ENCODE measurements around the gene FAM8A1.
"Not testable (repeated sequence)": the region's sequence is repeated elsewhere in the genome, so short reads cannot be mapped to it uniquely, and the experiment has no call there.

FAM8A1 gene

DNA sequence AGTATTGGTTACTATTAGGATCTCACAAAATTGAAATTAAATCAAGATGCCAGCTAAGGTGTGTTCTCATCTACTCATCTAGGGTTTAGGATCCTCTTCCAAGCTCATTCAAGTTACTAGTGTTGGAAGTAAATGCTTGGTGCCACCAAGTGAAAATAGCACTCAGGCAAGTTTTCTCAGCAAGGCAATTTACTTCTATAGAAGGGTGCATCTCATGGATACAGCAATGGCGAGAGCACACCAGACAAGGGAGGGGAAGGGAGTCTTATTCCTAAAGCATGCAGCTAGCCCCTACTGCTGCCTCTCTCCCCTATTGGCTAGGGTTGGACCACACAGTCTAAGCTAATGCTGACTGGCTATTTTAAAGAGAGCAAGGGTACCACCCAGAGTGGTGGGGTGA, 23.0 kb upstream of the FAM8A1 start:
- H3K27ac ChIP-seq, result no peak overlapping the region
- TF ChIP-seq, protein P1, sequence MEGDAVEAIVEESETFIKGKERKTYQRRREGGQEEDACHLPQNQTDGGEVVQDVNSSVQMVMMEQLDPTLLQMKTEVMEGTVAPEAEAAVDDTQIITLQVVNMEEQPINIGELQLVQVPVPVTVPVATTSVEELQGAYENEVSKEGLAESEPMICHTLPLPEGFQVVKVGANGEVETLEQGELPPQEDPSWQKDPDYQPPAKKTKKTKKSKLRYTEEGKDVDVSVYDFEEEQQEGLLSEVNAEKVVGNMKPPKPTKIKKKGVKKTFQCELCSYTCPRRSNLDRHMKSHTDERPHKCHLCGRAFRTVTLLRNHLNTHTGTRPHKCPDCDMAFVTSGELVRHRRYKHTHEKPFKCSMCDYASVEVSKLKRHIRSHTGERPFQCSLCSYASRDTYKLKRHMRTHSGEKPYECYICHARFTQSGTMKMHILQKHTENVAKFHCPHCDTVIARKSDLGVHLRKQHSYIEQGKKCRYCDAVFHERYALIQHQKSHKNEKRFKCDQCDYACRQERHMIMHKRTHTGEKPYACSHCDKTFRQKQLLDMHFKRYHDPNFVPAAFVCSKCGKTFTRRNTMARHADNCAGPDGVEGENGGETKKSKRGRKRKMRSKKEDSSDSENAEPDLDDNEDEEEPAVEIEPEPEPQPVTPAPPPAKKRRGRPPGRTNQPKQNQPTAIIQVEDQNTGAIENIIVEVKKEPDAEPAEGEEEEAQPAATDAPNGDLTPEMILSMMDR (conservative IDR thresholded peaks at IDR 0.05), result no peak

DNA sequence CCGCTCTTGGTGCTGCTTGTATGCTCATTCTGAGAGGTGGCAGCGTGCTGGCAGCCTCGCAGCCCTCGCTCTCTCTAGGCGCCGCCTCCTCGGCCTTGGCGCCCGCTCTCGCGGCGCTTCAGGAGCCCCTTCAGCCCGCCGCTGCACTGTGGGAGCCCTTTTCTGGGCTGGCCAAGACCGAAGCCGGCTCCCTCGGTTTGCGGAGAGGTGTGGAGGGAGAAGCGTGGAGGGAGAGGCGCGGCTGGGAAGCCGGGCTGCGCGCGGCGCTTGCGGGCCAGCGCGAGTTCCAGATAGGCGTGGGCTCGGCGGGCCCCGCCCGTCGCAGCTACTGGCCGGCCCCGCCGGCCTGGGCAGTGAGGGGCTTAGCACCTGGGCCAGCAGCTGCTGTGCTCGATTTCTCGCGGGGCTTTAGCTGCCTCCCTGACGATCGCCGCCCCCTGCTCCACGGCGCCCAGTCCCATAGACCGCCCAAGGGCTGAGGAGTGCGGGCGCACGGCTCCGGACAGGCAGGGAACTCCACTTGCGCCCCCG, 19.5 kb upstream of the FAM8A1 start:
- TF ChIP-seq, protein P1 (conservative IDR thresholded peaks at IDR 0.05), result no peak
- no peak overlapping the region for H3K27ac ChIP-seq

GRCh38 chr6:17581282-17581681, 18.8 kb upstream of the FAM8A1 start:
- not testable (repeated sequence) for H3K27ac ChIP-seq

DNA sequence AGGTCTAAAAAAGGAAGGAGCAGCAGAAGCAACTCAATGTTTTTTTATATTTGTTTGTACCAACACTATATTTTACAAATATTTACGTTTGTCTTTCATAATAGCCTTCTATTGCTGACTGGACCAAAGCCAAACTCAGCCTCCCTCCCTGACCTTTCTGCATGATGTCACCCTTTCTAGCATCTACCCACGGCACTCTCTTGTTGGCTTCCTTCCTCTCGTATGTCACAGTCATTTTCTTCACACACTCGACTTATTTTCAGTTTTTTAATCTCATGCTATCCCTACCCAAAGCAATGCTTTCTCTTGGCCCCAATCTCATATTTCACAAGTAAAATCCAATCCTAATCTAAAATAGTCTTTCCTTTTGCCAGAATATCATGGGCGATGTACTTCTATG, 16.3 kb upstream of the FAM8A1 start:
- H3K27ac ChIP-seq, result peak overlapping the region; percentile 30; the same call in 1 of the 2 replicates
- TF ChIP-seq, protein P1 (conservative IDR thresholded peaks at IDR 0.05), result no peak

DNA sequence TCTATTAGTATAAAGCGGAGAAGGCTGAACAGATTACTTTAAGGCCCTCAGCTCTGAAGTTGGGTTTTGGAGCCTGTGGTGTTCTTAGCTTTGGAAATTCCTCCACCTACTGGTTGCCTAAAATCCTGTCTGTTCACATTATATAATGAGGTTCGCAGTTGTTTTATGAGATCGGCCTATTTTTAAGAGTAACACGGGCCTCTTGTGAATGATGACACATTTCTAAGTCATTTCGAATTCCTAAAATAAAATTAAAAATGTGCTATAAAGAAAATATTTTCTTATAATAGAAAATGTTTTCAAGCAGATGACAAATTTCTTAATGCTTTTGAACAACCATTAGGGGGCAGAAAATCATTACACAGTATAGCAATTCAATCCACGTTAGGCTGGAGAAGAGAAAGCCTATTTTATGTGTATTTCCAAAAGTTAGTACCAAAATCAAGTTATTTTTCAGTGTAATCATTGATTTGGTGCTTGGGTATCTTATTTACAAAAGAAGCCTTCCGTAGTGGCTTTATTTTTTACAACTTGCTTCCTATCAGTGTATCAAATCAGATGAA, 15.8 kb upstream of the FAM8A1 start:
- H3K27ac ChIP-seq, result peak overlapping the region; percentile 30; the same call in 1 of the 2 replicates
- TF ChIP-seq, protein P1 (conservative IDR thresholded peaks at IDR 0.05), result peak; percentile 64

GRCh38 chr6:17585766-17586490, 14.2 kb upstream of the FAM8A1 start:
- no peak overlapping the region for H3K27ac ChIP-seq
- TF ChIP-seq, protein P1 (conservative IDR thresholded peaks at IDR 0.05), result 0 out of 2 replicates have a peak, but pooled peaks have one; percentile 8

- not testable (repeated sequence) for H3K27ac ChIP-seq
These were observed 13.5 kb upstream of the FAM8A1 start for GRCh38 chr6:17586623-17587022.

DNA sequence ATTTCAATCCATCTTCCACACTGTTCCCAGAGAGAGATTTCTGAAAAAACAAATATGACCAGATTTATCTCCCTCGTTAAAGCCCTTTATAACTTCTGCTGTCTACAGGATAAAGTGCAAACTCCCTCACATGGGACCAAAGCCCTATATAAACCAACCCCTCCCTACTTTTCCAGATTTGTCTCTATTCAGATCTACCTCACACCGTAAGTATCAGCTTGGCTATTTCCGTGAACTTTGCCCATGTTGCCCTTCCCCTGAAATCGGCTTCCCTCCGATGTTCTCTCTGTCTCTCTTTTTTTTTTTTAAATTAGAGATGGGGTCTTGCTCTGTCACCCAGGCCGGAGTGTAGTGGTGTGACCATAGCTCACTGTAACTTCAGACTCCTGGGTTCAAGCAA, 12.1 kb upstream of the FAM8A1 start:
- no peak overlapping the region for H3K27ac ChIP-seq
- TF ChIP-seq, protein P1 (conservative IDR thresholded peaks at IDR 0.05), result no peak
